ENCODE results near the gene A1BG. TPM values are rescaled to one million over a fixed set of nuclear protein-coding genes. Genes with fewer than 3 reads are reported as not detected.

A1BG gene
- total and polyA plus RNA-seq, 2 of the 13 experiments (the other 11 are each of a cell fraction or from before 2014, with no cell fraction given) = 14.7 to 41.4 TPM

- TF ChIP-seq MNT (IDR thresholded peaks at IDR 0.05) (no peak), NFIB (CRISPR knock-in tag; IDR thresholded peaks at IDR 0.05; ENCODE audit: borderline replicate concordance) (no peak), ETS1 (CRISPR knock-in tag; IDR thresholded peaks at IDR 0.05) (no peak), SMAD9 (CRISPR knock-in tag; IDR thresholded peaks at IDR 0.05) (no peak), ZNF329 (CRISPR knock-in tag; IDR thresholded peaks at IDR 0.05; ENCODE audit: low read depth) (no peak), ZNF552 (CRISPR knock-in tag; IDR thresholded peaks at IDR 0.05; ENCODE audit: borderline replicate concordance) (no peak), ZNF678 (CRISPR knock-in tag; IDR thresholded peaks at IDR 0.05) (no peak), ZNF484 (CRISPR knock-in tag; IDR thresholded peaks at IDR 0.05; ENCODE audit: borderline replicate concordance, low read depth) (no peak), CSRNP2 (CRISPR knock-in tag; conservative IDR thresholded peaks at IDR 0.05; ENCODE audit: low read depth) (no peak), NR0B2 (CRISPR knock-in tag; IDR thresholded peaks at IDR 0.05) (no peak), NR3C1 (CRISPR knock-in tag; IDR thresholded peaks at IDR 0.05) (no peak), CCDC6 (CRISPR knock-in tag; IDR thresholded peaks at IDR 0.05) (no peak)
- 94% methylated on average over 4 of the region's 4 CpGs for WGBS (ENCODE audit: low lambda C conversion rate)
- H3K9ac ChIP-seq (ENCODE audit: insufficient read depth, low read depth, low read length) = no peak overlapping the region
- intact Hi-C loops (cut with micrococcal nuclease; ENCODE audit: unreplicated experiment) (no loop called here), in situ Hi-C loops (cut with HindIII; ENCODE audit: extremely low pct_ligation_motif_present, low pct_unique_long_range_greater_than_20kb) (no loop called here)
- no peaks in the 10 kb centered on the region; a peak in 1 of 5 replicates for H3K27me3 ChIP-seq (ENCODE audit: control insufficient read depth in 1 of 2, insufficient read depth in 2 of 2, low read length in 2 of 2)
- DNase-seq (ENCODE audit: low spot score) (no peak), ATAC-seq (no peak), FAIRE-seq (no peak)
- H4K20me1 ChIP-seq (ENCODE audit: insufficient read depth, low read length) = no peaks in the 10 kb centered on the region
- no peak overlapping the region for H2AFZ ChIP-seq (ENCODE audit: low read length)
- H3K79me2 ChIP-seq (ENCODE audit: insufficient read depth, low read length) = peaks cover 19% of the 10 kb centered on the region
- ChIA-PET POLR2A (interaction anchor here (0.8 to 1.6 kb wide), 2 partner anchors 32 to 78 kb away, joined by 3 to 5 read pairs; partner anchors contain the start of genes ZNF497 and ZNF584), CTCF (ENCODE audit: low intra/inter-chr PET ratio, low total read pairs) (no interaction called here)
- H3K36me3 ChIP-seq (replicated peaks in 1 of 2; ENCODE audit: control insufficient read depth in 1 of 2, insufficient read depth in 2 of 2, low read length in 2 of 2) = peaks cover 5 to 10% of the 10 kb centered on the region in 2 experiments; a peak in 3 of 5 replicates
- peaks cover 32% of the 10 kb centered on the region for H3K4me1 ChIP-seq (ENCODE audit: insufficient read depth, low read length)
- H3K9me3 ChIP-seq (ENCODE audit: low read length) = no peaks in the 10 kb centered on the region
- BruUV-seq (replicated peaks) = no TSS peak
- no peak overlapping the region for H3K27ac ChIP-seq (ENCODE audit: extremely low read length, insufficient read depth, low read length)
- H3K4me2 ChIP-seq (ENCODE audit: low read depth, low read length) = no peak overlapping the region
- no peak overlapping the region for H3K4me3 ChIP-seq (replicated peaks in 1 of 3; ENCODE audit: insufficient read depth in 1 of 3, low read depth in 2 of 3, low read length in 3 of 3)
Measured at GRCh38 chr19:58330458-58330857, 22.8 kb downstream of the A1BG start.
